Measurements from ENCODE around the gene MYCT1.

The MYCT1 gene

GRCh38 chr6:152716322-152716721 lies 18.6 kb downstream of the MYCT1 start:
- Histone ChIP-seq H3K4me3 (ENCODE audit: low read depth, low read length) (no peak overlapping the region), H3K36me3 (ENCODE audit: control insufficient read depth in 2 of 2, insufficient read depth in 1 of 2, low read length in 2 of 2) (no peaks in the 10 kb centered on the region), H3K4me1 (ENCODE audit: control insufficient read depth, insufficient read depth, low read length) (no peaks in the 10 kb centered on the region), H3K9me3 (ENCODE audit: control insufficient read depth, insufficient read depth, low read depth, low read length) (no peaks in the 10 kb centered on the region), H3K27ac (ENCODE audit: extremely low read depth, low read depth, low read length) (no peak overlapping the region)
- ChIA-PET CTCF (interaction anchor here (1.3 kb wide), 1 partner anchor 238 kb away, joined by 8 read pairs; no protein-coding TSS in a partner anchor), POLR2A (no interaction called here)
- TF ChIP-seq ZNF37A (tag by site-specific recombination; IDR thresholded peaks at IDR 0.05) (no peak), ZNF362 (tag by site-specific recombination; IDR thresholded peaks at IDR 0.05) (no peak), ZNF133 (tag by site-specific recombination; IDR thresholded peaks at IDR 0.05) (no peak), ZNF561 (tag by site-specific recombination; IDR thresholded peaks at IDR 0.05; ENCODE audit: borderline replicate concordance) (no peak), ZNF266 (tag by site-specific recombination; IDR thresholded peaks at IDR 0.05; ENCODE audit: low read depth) (no peak), ZNF677 (tag by site-specific recombination; IDR thresholded peaks at IDR 0.05) (no peak), ZNF560 (tag by site-specific recombination; IDR thresholded peaks at IDR 0.05; ENCODE audit: borderline replicate concordance) (no peak)

GRCh38 chr6:152720974-152721373 lies 23.3 kb downstream of the MYCT1 start:
- Histone ChIP-seq H3K9me3 (ENCODE audit: control insufficient read depth, insufficient read depth, low read depth, low read length) (no peaks in the 10 kb centered on the region), H3K4me3 (ENCODE audit: low read depth, low read length) (no peak overlapping the region), H3K27ac (ENCODE audit: extremely low read depth, low read depth, low read length) (no peak overlapping the region), H3K36me3 (ENCODE audit: control insufficient read depth in 2 of 2, insufficient read depth in 1 of 2, low read length in 2 of 2) (no peaks in the 10 kb centered on the region), H3K4me1 (ENCODE audit: control insufficient read depth, insufficient read depth, low read length) (no peaks in the 10 kb centered on the region)
- ChIA-PET POLR2A (no interaction called here), CTCF (no interaction called here)
- TF ChIP-seq KLF17 (tag by site-specific recombination; IDR thresholded peaks at IDR 0.05): no peak

- TF ChIP-seq KLF10 (tag by site-specific recombination; IDR thresholded peaks at IDR 0.05) (no peak), ZNF157 (tag by site-specific recombination; IDR thresholded peaks at IDR 0.05) (no peak), ZNF292 (tag by site-specific recombination; IDR thresholded peaks at IDR 0.05; ENCODE audit: borderline replicate concordance, low read depth) (no peak), ZNF529 (tag by site-specific recombination; IDR thresholded peaks at IDR 0.05; ENCODE audit: insufficient replicate concordance) (no peak), EGR2 (tag by site-specific recombination; IDR thresholded peaks at IDR 0.05; ENCODE audit: low read depth) (0 out of 2 replicates have a peak, but pooled peaks have one; percentile 30)
- no peak overlapping the region for H3K4me3 ChIP-seq (ENCODE audit: low read depth, low read length)
- H3K27ac ChIP-seq (ENCODE audit: extremely low read depth, low read depth, low read length): no peak overlapping the region
- no peaks in the 10 kb centered on the region for H3K36me3 ChIP-seq (ENCODE audit: control insufficient read depth in 2 of 2, insufficient read depth in 1 of 2, low read length in 2 of 2)
- no peaks in the 10 kb centered on the region for H3K4me1 ChIP-seq (ENCODE audit: control insufficient read depth, insufficient read depth, low read length)
- no peaks in the 10 kb centered on the region for H3K9me3 ChIP-seq (ENCODE audit: control insufficient read depth, insufficient read depth, low read depth, low read length)
- ChIA-PET CTCF (interaction anchor here (0.6 kb wide), 2 partner anchors 59 to 943 kb away, joined by 3 read pairs; no protein-coding TSS in a partner anchor), POLR2A (no interaction called here)
Measured at GRCh38 chr6:152721956-152722355, 24.3 kb downstream of the MYCT1 start.

GRCh38 chr6:152723398-152723797 lies 25.7 kb downstream of the MYCT1 start:
- TF ChIP-seq ZNF560 (tag by site-specific recombination; IDR thresholded peaks at IDR 0.05; ENCODE audit: borderline replicate concordance): no peak
- Histone ChIP-seq H3K36me3 (ENCODE audit: control insufficient read depth in 2 of 2, insufficient read depth in 1 of 2, low read length in 2 of 2) (no peaks in the 10 kb centered on the region), H3K9me3 (ENCODE audit: control insufficient read depth, insufficient read depth, low read depth, low read length) (no peaks in the 10 kb centered on the region), H3K27ac (ENCODE audit: extremely low read depth, low read depth, low read length) (no peak overlapping the region), H3K4me3 (ENCODE audit: low read depth, low read length) (no peak overlapping the region), H3K4me1 (ENCODE audit: control insufficient read depth, insufficient read depth, low read length) (no peaks in the 10 kb centered on the region)
- CTCF ChIA-PET: no interaction called here
- POLR2A ChIA-PET: no interaction called here

- TF ChIP-seq ZEB2 (tag by site-specific recombination; IDR thresholded peaks at IDR 0.05): no peak
- TF ChIP-seq ZNF266 (tag by site-specific recombination; IDR thresholded peaks at IDR 0.05; ENCODE audit: low read depth): no peak
- TF ChIP-seq ZBTB8A (tag by site-specific recombination; IDR thresholded peaks at IDR 0.05): no peak
- no peak for TF ChIP-seq SP2 (tag by site-specific recombination; IDR thresholded peaks at IDR 0.05)
- no peak for TF ChIP-seq ZNF341 (tag by site-specific recombination; IDR thresholded peaks at IDR 0.05; ENCODE audit: low read depth)
- no peak for TF ChIP-seq CTCF (tag by site-specific recombination; IDR thresholded peaks at IDR 0.05)
- Histone ChIP-seq H3K4me1 (ENCODE audit: control insufficient read depth, insufficient read depth, low read length) (no peaks in the 10 kb centered on the region), H3K9me3 (ENCODE audit: control insufficient read depth, insufficient read depth, low read depth, low read length) (no peaks in the 10 kb centered on the region), H3K4me3 (ENCODE audit: low read depth, low read length) (no peak overlapping the region), H3K27ac (ENCODE audit: extremely low read depth, low read depth, low read length) (no peak overlapping the region), H3K36me3 (ENCODE audit: control insufficient read depth in 2 of 2, insufficient read depth in 1 of 2, low read length in 2 of 2) (no peaks in the 10 kb centered on the region)
- POLR2A ChIA-PET: no interaction called here
- CTCF ChIA-PET: interaction anchor here (0.7 to 0.8 kb wide), 2 partner anchors 23 to 843 kb away, joined by 3 to 5 read pairs; no protein-coding TSS in a partner anchor
Measured at GRCh38 chr6:152726313-152726712, 28.6 kb downstream of the MYCT1 start.

Data from HEK293 (cell line).